ENCODE data around the gene ELMOD2. TPM values are rescaled to one million over a fixed set of nuclear protein-coding genes. Genes with fewer than 3 reads are reported as not detected.

Gene ELMOD2
- total and polyA plus RNA-seq, 4 donors: 7.9 to 25.7 (median 19.9) TPM

- Histone ChIP-seq H3K27ac (ENCODE audit: low read depth in 1 of 2, low read length in 2 of 2) (no peak overlapping the region), H3K4me3 (ENCODE audit: low read length in 2 of 2) (no peak overlapping the region), H3K4me1 (ENCODE audit: control insufficient read depth in 1 of 2, insufficient read depth in 2 of 2, low read length in 2 of 2) (no peaks in the 10 kb centered on the region), H3K27me3 (ENCODE audit: control insufficient read depth in 1 of 2, insufficient read depth in 2 of 2, low read length in 1 of 2) (no peaks in the 10 kb centered on the region), H3K36me3 (ENCODE audit: control insufficient read depth in 1 of 2, insufficient read depth in 2 of 2, low read length in 1 of 2) (no peaks in the 10 kb centered on the region), H3K9me3 (ENCODE audit: control insufficient read depth, low read length) (no peaks in the 10 kb centered on the region)
- intact Hi-C loops (cut with DNase I): loop anchor here in 1 of 2 donors (10.0 kb wide), 1 partner anchor 238 kb away; no protein-coding TSS in a partner anchor
- 47 to 50% methylated on average over 2 of the region's 2 CpGs for WGBS, 2 donors
- no peak for ATAC-seq (ENCODE audit: low FRiP score)
- DNase-seq: no peak
Observed at GRCh38 chr4:140603286-140603685, 79.3 kb downstream of the ELMOD2 start.

Other genes starting within 250 kb of the ELMOD2 start
- 10 to 100 TPM; 38.5 to 45.6 TPM for gene SCOC, start 150.5 kb upstream of the ELMOD2 start, total RNA-seq
- 100 to 1,000 TPM in 1 of 2 donors, 10 to 100 TPM in 1; 49.4 to 101 TPM for gene SCOC, start 150.5 kb upstream of the ELMOD2 start, polyA plus RNA-seq
- under 1 TPM in 1 of 2 donors, not detected in 1; 0.21 TPM for gene CLGN, start 96.5 kb upstream of the ELMOD2 start, total RNA-seq
- not detected for gene CLGN, start 96.5 kb upstream of the ELMOD2 start, polyA plus RNA-seq
- gene MGAT4D, start 25.9 kb upstream of the ELMOD2 start, total RNA-seq: not detected
- gene MGAT4D, start 25.9 kb upstream of the ELMOD2 start, polyA plus RNA-seq: not detected
- gene UCP1, start 44.8 kb downstream of the ELMOD2 start, total RNA-seq: not detected
- gene UCP1, start 44.8 kb downstream of the ELMOD2 start, polyA plus RNA-seq: not detected
- gene TBC1D9, start 232.2 kb downstream of the ELMOD2 start, total RNA-seq: 10 to 100 TPM; 18.5 to 28.8 TPM
- 1 to 10 TPM; 4.7 to 8.5 TPM for gene TBC1D9, start 232.2 kb downstream of the ELMOD2 start, polyA plus RNA-seq

Data from aorta (tissue), 5 donors.